ENCODE results near the gene IL2RA. TPM values are rescaled to one million over a fixed set of nuclear protein-coding genes. Genes with fewer than 3 reads are reported as not detected.

Gene IL2RA
- total and polyA plus RNA-seq, 12 donors: 0.14 to 57.9 (median 3.1) TPM; not detected in 1

GRCh38 chr10:6102128-6102527 lies 40.0 kb upstream of the IL2RA start:
- Histone ChIP-seq H3K36me3 (replicated peaks in 1 of 2) (peaks cover 0 to 42% of the 10 kb centered on the region in 2 donors), H3K4me3 (no peak overlapping the region), H3K4me1 (replicated peaks in 1 of 2) (peaks cover 0 to 5% of the 10 kb centered on the region in 2 donors), H3K9me3 (replicated peaks in 1 of 3) (no peaks in the 10 kb centered on the region), H3K27me3 (no peaks in the 10 kb centered on the region), H3K27ac (no peak overlapping the region)
- 87 to 97% (median 96%) methylated on average over 8 of the region's 8 CpGs for WGBS, 4 donors
- no peak for TF ChIP-seq POLR2A (IDR thresholded peaks at IDR 0.05)
- TF ChIP-seq, protein P1, sequence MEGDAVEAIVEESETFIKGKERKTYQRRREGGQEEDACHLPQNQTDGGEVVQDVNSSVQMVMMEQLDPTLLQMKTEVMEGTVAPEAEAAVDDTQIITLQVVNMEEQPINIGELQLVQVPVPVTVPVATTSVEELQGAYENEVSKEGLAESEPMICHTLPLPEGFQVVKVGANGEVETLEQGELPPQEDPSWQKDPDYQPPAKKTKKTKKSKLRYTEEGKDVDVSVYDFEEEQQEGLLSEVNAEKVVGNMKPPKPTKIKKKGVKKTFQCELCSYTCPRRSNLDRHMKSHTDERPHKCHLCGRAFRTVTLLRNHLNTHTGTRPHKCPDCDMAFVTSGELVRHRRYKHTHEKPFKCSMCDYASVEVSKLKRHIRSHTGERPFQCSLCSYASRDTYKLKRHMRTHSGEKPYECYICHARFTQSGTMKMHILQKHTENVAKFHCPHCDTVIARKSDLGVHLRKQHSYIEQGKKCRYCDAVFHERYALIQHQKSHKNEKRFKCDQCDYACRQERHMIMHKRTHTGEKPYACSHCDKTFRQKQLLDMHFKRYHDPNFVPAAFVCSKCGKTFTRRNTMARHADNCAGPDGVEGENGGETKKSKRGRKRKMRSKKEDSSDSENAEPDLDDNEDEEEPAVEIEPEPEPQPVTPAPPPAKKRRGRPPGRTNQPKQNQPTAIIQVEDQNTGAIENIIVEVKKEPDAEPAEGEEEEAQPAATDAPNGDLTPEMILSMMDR (IDR thresholded peaks at IDR 0.05): no peak
- no peak for DNase-seq
- intact Hi-C loops (cut with DNase I): no loop called here

- Histone ChIP-seq H3K9me3 (replicated peaks in 1 of 3) (no peaks in the 10 kb centered on the region), H3K36me3 (replicated peaks in 1 of 2) (peaks cover 0 to 35% of the 10 kb centered on the region in 2 donors), H3K4me1 (replicated peaks in 1 of 2) (peaks cover 0 to 6% of the 10 kb centered on the region in 2 donors), H3K27ac (no peak overlapping the region), H3K4me3 (no peak overlapping the region), H3K27me3 (no peaks in the 10 kb centered on the region)
- TF ChIP-seq POLR2A (IDR thresholded peaks at IDR 0.05): no peak
- no peak for DNase-seq
- intact Hi-C loops (cut with DNase I): no loop called here
- WGBS, 4 donors: 88 to 96% (median 91%) methylated on average over 8 of the region's 8 CpGs
These were observed 39.0 kb upstream of the IL2RA start for GRCh38 chr10:6101181-6101580.

- no peak for TF ChIP-seq POLR2A (IDR thresholded peaks at IDR 0.05)
- TF ChIP-seq, protein P1 (IDR thresholded peaks at IDR 0.05): no peak
- no peaks in the 10 kb centered on the region for H3K27me3 ChIP-seq
- DNase-seq: no peak
- H3K9me3 ChIP-seq (replicated peaks in 1 of 3): no peaks in the 10 kb centered on the region
- no peak overlapping the region for H3K4me3 ChIP-seq
- peaks cover 0 to 33% of the 10 kb centered on the region in 2 donors for H3K36me3 ChIP-seq (replicated peaks in 1 of 2)
- H3K4me1 ChIP-seq (replicated peaks in 1 of 2): peaks cover 0 to 14% of the 10 kb centered on the region in 2 donors
- intact Hi-C loops (cut with DNase I): no loop called here
- H3K27ac ChIP-seq: no peak overlapping the region
- 78 to 94% (median 87%) methylated on average over 1 of the region's 1 CpG for WGBS, 4 donors
These were observed 38.2 kb upstream of the IL2RA start for GRCh38 chr10:6100370-6100769.

- TF ChIP-seq, protein P1 (IDR thresholded peaks at IDR 0.05): no peak
- no peak for TF ChIP-seq POLR2A (IDR thresholded peaks at IDR 0.05)
- DNase-seq: no peak
- H3K27ac ChIP-seq: no peak overlapping the region
- H3K36me3 ChIP-seq (replicated peaks in 1 of 2): peaks cover 0 to 29% of the 10 kb centered on the region in 2 donors
- H3K9me3 ChIP-seq (replicated peaks in 1 of 3): no peaks in the 10 kb centered on the region
- peaks cover 0 to 19% of the 10 kb centered on the region in 2 donors for H3K4me1 ChIP-seq (replicated peaks in 1 of 2)
- H3K4me3 ChIP-seq: no peak overlapping the region
- no peaks in the 10 kb centered on the region for H3K27me3 ChIP-seq
- 93 to 95% (median 94%) methylated on average over 7 of the region's 7 CpGs for WGBS, 4 donors
- intact Hi-C loops (cut with DNase I): loop anchor here in 1 of 2 donors (10.0 kb wide), 1 partner anchor 47 kb away; no protein-coding TSS in a partner anchor
These were observed 36.0 kb upstream of the IL2RA start for GRCh38 chr10:6098156-6098555.

DNA sequence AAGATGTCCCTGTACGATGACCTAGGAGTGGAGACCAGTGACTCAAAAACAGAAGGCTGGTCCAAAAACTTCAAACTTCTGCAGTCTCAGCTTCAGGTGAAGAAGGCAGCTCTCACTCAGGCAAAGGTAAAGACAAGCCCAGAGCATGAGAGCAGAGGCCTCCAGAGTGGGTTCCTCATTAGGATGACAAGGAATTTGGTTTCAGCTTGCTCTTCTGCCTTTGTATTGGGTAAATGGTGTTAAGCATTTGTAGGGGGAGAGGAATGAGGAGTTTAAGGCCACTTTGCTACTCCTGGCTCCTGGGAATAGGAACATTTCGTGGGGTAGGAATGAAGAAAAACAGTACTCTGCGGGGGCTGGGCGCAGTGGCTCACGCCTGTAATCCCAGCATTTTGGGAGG lies 34.9 kb upstream of the IL2RA start:
- Histone ChIP-seq H3K9me3 (replicated peaks in 1 of 3) (no peaks in the 10 kb centered on the region), H3K27ac (no peak overlapping the region), H3K4me1 (replicated peaks in 1 of 2) (peaks cover 0 to 30% of the 10 kb centered on the region in 2 donors), H3K27me3 (no peaks in the 10 kb centered on the region), H3K4me3 (no peak overlapping the region), H3K36me3 (replicated peaks in 1 of 2) (peaks cover 0 to 24% of the 10 kb centered on the region in 2 donors)
- no peak for DNase-seq
- intact Hi-C loops (cut with DNase I): loop anchor here in 1 of 2 donors (10.0 kb wide), 1 partner anchor 48 kb away; no protein-coding TSS in a partner anchor
- TF ChIP-seq, protein P1 (IDR thresholded peaks at IDR 0.05): no peak
- no peak for TF ChIP-seq POLR2A (IDR thresholded peaks at IDR 0.05)
- 91 to 94% (median 92%) methylated on average over 5 of the region's 5 CpGs for WGBS, 4 donors
